HG03558 (cell line): ENCODE measurements around the gene ANKEF1.
A peak's percentile ranks its signal among the peaks of the same experiment; 100 is the strongest.

Experiments
- ATAC-seq: cut with Tn5 transposase; IDR thresholded peaks from one replicate; pipeline ENCODE4 v1.9.1; 2021; ENCODE audit warnings: moderate number of reproducible peaks; ENCODE audit not compliant: unreplicated experiment; ENCODE audit errors: extremely low read depth

The ANKEF1 gene

GRCh38 chr20:10077886-10078285 lies 43.1 kb downstream of the ANKEF1 start:
- no peak for ATAC-seq

- no peak for ATAC-seq
Measured at GRCh38 chr20:10078403-10078802, 43.6 kb downstream of the ANKEF1 start.

GRCh38 chr20:10079964-10080363 lies 45.2 kb downstream of the ANKEF1 start:
- ATAC-seq = no peak

GRCh38 chr20:10080574-10080973 lies 45.8 kb downstream of the ANKEF1 start:
- ATAC-seq = no peak

- ATAC-seq = no peak
Measured at GRCh38 chr20:10089871-10090587, 55.2 kb downstream of the ANKEF1 start.

GRCh38 chr20:10090588-10091166 lies 55.9 kb downstream of the ANKEF1 start:
- peak; percentile 56 for ATAC-seq

- ATAC-seq = no peak
Measured at GRCh38 chr20:10093087-10093591, 58.4 kb downstream of the ANKEF1 start.

GRCh38 chr20:10094566-10095173 lies 59.9 kb downstream of the ANKEF1 start:
- ATAC-seq = no peak

- no peak for ATAC-seq
Measured at GRCh38 chr20:10096790-10097189, 62.0 kb downstream of the ANKEF1 start.

GRCh38 chr20:10105046-10105445 lies 70.3 kb downstream of the ANKEF1 start:
- no peak for ATAC-seq
